H1 (cell line): ENCODE results near the gene SPRING1.

Experiments used
- CBX8 ChIP-seq: fragments of 300-800, 300-1000 bp; sonication (generic); IDR thresholded peaks from 2 replicates; pipeline ENCODE4 v1.7.1; 2016; ENCODE audit warnings: low read depth, low read length, borderline replicate concordance
- CTCF ChIP-seq, 3 experiments: IDR thresholded peaks; 1 replicate in 2 of 3; 2 replicates in 1 of 3; pipeline versions ENCODE4 v1.5.1 to v1.6.1; 2011; ENCODE audit warnings: low read length in 3 of 3, mild to moderate bottlenecking in 3 of 3, inconsistent platforms in 2 of 3, low read depth in 1 of 3, moderate library complexity in 1 of 3; ENCODE audit not compliant: insufficient read depth in 1 of 3; ENCODE audit errors: control extremely low read depth in 1 of 3
- JUN ChIP-seq: IDR thresholded peaks from 2 replicates; pipeline ENCODE4 v1.6.1; 2011; ENCODE audit warnings: low read depth, mild to moderate bottlenecking, improper control_type of control experiment, low read length
- JUND ChIP-seq: IDR thresholded peaks from 2 replicates; pipeline ENCODE4 v1.6.1; 2011; ENCODE audit warnings: mild to moderate bottlenecking, improper control_type of control experiment, low read length
- MAX ChIP-seq: IDR thresholded peaks from 2 replicates; pipeline ENCODE4 v1.6.1; 2012; ENCODE audit warnings: inconsistent platforms
- POLR2A ChIP-seq, 2 experiments: IDR thresholded peaks; 1 replicate in 1 of 2; 2 replicates in 1 of 2; pipeline ENCODE4 v1.6.1; 2011; ENCODE audit warnings: low read depth in 2 of 2, low read length in 2 of 2, mild to moderate bottlenecking in 2 of 2; ENCODE audit errors: control extremely low read depth in 1 of 2
- TEAD4 ChIP-seq: IDR thresholded peaks from 2 replicates; pipeline ENCODE4 v1.6.1; 2012; ENCODE audit warnings: low read depth, low read length, inconsistent platforms, mixed read lengths

GRCh38 chr12:116765271-116765670 lies 27.4 kb upstream of the SPRING1 start:
- TF ChIP-seq CBX8 (no peak), CTCF (IDR thresholded peaks at IDR 0.05; ENCODE audit: control extremely low read depth in 1 of 3, insufficient read depth in 1 of 3, low read depth in 1 of 3, low read length in 3 of 3) (no peak), JUN (no peak), TEAD4 (no peak), POLR2A (IDR thresholded peaks at IDR 0.05; ENCODE audit: control extremely low read depth in 1 of 2, low read depth in 2 of 2, low read length in 2 of 2) (no peak), MAX (no peak), JUND (no peak)
